ENCODE measurements around the gene CXCL10.
"Not testable (repeated sequence)": the region's sequence is repeated elsewhere in the genome, so short reads cannot be mapped to it uniquely, and the experiment has no call there.

Gene CXCL10

GRCh38 chr4:76028350-76028765 lies 5.1 kb upstream of the CXCL10 start:
- no peak for DNase-seq (ENCODE audit: low spot score)

GRCh38 chr4:76024065-76024464 lies 768 bp upstream of the CXCL10 start:
- no peak for DNase-seq (ENCODE audit: low spot score)

DNA sequence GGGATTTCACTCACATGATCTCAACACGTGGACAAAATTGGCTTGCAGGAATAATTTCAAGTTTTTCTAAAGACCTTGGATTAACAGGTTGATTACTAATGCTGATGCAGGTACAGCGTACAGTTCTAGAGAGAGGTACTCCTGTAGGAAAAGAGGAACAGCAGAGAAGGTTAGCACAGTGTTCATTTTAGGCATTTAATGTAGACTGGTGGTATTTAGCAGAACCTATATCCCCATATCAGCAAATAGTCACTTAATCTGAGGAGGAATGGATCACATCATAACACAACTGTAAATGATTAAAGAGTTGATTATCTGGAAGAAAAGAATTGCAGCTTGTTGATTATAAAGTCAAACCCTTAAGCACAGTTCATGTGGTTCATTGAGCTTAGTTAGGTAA lies 620 bp downstream of the CXCL10 start:
- DNase-seq (ENCODE audit: low spot score) = no peak

DNA sequence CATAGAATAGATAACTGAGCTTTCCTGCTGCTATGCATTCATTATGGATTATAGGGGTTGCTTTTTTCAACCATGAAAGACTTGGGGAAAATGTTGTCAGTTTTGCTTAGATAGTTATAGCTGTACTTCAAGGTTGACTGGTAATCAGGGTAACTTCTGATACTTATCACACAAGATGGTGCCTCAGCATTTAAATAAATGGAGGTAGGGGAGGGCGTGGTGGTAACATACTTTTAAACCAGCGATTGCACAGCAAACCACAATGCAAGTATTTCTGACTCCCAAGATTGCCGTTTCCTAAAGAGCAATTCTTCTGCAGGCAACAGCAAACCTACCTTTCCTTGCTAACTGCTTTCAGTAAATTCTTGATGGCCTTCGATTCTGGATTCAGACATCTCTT lies 1.3 kb downstream of the CXCL10 start:
- DNase-seq (ENCODE audit: low spot score) = no peak

GRCh38 chr4:76017056-76017686 lies 6.1 kb downstream of the CXCL10 start:
- no peak for DNase-seq (ENCODE audit: low spot score)

DNA sequence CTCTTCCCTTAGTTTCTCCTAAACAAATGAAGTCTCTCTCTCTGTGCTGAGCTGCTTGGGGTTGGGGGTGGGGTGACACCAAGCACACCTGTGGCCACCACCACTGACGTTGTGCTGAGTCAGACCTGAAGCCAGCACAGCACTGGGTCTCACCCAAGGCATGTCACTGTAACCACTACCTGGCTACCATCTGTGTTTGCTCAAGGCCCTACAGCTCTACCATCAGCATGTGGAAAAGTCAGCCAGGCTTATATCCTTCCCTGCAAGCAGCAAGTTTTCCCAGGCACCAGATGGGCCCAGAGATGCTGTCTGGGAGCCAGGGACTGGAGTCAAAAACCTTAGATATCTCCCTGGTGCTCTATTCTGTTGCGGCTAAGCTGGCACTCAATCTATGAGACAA lies 6.9 kb downstream of the CXCL10 start:
- DNase-seq (ENCODE audit: low spot score) = peak; percentile 31

- no peak for DNase-seq (ENCODE audit: low spot score)
These were observed 9.8 kb downstream of the CXCL10 start for GRCh38 chr4:76013540-76013939.

- DNase-seq (ENCODE audit: low spot score) = no peak
These were observed 10.9 kb downstream of the CXCL10 start for GRCh38 chr4:76012388-76012801.

DNA sequence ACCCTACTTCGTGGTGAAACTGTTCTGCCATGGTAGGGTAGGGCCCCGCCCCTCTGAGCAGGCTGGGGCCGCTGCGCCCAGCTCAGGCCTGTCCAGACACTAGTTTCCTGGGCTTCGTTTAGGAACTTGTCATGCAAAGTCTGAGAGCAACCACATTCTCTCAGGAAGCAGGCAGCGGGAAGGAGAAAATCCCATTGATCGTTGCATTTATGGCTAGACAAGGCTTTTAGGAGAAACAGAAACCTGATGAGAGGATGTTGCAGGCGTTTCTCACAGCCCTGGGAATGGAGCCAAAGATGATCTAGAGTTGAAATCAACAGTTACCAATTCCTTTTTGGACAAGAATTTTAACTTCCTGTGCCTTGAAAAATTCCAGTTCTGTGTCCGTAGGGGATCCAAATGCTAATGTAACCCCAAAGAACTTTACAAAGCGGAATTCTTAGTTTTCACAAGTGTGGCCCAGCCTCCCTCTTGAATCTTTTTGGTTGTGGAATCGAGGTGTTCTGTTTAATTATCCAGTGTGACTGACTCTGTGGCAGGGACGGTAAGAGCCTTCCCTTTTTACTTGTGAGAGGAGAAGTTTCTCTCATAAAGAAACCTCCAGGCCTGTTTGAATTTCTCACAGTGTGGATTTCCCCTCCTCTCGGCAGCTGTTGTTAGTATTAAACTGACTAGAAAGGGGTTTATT lies 11.5 kb downstream of the CXCL10 start:
- DNase-seq (ENCODE audit: low spot score) = no peak

GRCh38 chr4:76011018-76011670 lies 12.2 kb downstream of the CXCL10 start:
- DNase-seq (ENCODE audit: low spot score) = no peak

DNA sequence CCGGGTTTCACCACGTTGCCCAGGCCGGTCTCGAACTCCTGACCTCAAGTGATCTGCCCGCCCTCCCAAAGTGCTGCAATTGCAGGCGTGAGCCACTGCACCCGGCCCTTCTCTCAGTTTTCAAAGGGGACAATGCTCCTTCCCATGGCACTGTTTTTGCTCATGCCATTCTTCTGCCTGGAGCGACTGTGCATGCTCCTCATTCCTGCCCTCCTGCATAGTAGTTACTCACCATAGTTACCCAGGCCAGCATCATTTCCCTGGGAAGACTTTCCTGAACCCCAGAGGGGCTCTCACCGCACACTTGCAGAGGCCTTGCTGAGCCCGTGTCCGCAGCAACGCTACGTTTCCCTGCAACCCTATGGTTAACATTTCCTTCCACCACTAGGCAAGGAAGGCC lies 12.7 kb downstream of the CXCL10 start:
- no peak for DNase-seq (ENCODE audit: low spot score)

GRCh38 chr4:76009311-76009710 lies 14.0 kb downstream of the CXCL10 start:
- no peak for DNase-seq (ENCODE audit: low spot score)

- no peak for DNase-seq (ENCODE audit: low spot score)
These were observed 16.0 kb downstream of the CXCL10 start, which contains the start of gene CXCL9 for GRCh38 chr4:76007089-76007862. Gene CXCL9 (minus strand): TSS chr4:76007509. CDS start chr4:76007449, 60 bp downstream.

- no peak for DNase-seq (ENCODE audit: low spot score)
These were observed 19.7 kb downstream of the CXCL10 start for GRCh38 chr4:76003620-76004019.

- no peak for DNase-seq (ENCODE audit: low spot score)
These were observed 20.3 kb downstream of the CXCL10 start for GRCh38 chr4:76003035-76003434.

DNA sequence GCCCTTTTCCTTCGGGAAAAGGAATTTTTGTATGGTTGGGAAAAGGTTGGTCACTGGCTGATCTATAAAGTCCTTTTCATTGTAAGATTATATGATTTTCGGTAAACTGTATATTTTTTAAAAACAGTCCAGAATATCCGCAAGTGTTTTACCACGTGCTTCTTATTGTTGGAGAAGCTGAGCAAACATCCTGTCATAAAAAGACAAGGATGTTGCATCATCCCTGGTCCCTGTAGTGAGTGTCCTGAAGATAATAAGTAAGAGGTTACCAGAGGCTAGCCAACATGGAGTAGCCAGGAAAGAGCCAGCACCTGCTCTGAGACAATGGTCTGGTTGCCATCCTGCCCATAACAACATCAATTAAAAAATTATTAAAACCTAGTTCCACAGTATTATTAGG lies 21.1 kb downstream of the CXCL10 start:
- no peak for DNase-seq (ENCODE audit: low spot score)

DNA sequence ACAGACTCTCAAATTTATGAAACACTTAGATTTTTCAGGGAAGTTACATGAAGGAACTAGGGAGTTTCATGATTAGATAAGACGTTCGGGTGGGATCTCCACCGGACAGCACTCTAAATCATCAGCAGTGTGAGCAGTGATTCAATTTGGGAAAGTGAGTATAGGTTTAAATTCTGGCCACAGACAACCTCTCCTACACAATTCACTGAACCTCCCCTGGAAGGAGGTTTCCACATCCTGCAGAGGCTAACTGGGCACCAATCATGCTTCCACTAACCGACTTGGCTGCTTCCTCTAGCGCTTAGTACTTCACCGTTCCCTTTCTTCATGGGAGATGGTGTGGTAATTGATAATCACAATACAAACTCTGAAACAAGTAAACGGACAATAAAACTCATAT lies 21.6 kb downstream of the CXCL10 start:
- no peak for DNase-seq (ENCODE audit: low spot score)

- DNase-seq (ENCODE audit: low spot score) = no peak
These were observed 23.0 kb downstream of the CXCL10 start for GRCh38 chr4:76000279-76000678.

DNA sequence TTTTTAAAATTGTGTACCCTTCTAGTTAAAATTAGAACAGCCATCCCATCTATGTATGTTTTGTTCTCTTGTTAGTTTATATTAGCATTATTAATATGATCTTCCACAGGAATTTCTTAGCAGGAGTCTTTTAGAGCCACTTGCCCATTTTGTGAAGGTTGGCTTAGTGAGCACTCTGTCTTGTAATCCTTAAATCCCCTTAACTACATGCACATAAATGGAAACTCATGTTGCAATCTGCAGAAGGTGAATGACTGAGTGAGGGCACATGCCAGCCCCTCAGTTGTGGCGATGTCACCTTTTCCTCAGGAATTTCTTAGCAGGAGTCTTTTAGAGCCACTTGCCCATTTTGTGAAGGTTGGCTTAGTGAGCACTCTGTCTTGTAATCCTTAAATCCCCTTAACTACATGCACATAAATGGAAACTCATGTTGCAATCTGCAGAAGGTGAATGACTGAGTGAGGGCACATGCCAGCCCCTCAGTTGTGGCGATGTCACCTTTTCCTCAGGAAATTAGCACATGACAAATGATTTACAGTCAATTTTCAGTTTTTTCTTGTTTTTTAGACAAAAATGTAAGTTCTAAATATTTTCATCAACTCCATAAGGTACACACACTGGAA lies 24.7 kb downstream of the CXCL10 start:
- DNase-seq (ENCODE audit: low spot score) = not testable (repeated sequence)

- DNase-seq (ENCODE audit: low spot score) = no peak
These were observed 25.4 kb downstream of the CXCL10 start for GRCh38 chr4:75997946-75998345.

DNA sequence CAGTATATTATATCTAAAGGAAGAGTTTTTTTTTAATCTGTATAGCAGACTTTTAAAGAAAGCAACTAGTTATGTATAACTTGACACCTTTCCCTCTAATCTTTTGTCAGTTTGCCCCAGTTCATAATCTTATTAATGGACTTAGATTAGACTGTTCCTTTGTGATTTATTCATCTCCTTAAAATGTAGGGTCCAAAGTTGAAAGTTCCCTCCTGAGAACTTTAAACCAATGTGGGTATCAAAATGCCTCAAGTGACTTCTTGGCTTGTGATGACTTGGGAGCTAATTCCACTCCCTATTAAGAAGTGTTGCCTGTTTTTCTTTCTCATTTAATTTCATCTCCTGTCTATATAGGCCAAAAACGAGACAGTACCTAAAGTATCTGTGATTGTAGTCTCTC lies 26.2 kb downstream of the CXCL10 start:
- DNase-seq (ENCODE audit: low spot score) = no peak

DNA sequence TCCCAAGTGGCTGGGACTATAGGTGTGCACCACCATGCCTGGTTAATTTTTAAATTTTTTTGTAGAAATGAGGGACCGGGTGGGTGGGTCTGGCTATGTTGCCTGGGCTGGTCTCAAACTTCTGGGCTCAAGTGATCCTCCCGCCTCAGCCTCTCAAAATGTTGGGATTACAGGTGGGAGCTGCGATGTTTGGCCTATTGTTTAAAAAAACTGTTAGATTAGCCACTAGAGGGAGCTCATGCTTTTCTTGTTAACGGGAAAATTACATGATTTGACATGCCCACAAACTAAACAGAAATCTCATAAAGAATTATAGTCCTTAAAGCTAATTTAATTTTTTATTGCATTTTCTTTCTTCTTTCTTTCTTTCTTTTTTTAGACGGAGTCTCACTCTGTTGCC lies 27.6 kb downstream of the CXCL10 start:
- DNase-seq (ENCODE audit: low spot score) = peak; percentile 62

Measured in cerebellar cortex (tissue), 1 donor.